Psoas muscle (tissue), 8 donors: Measurements from ENCODE around the gene SORCS3. TPM values are rescaled to one million over a fixed set of nuclear protein-coding genes. Genes with fewer than 3 reads are reported as not detected.

Experiments
- ATAC-seq, 4 donors: fragments of 200-7000 bp; cut with Tn5 transposase; one replicate each; pipeline ENCODE4 v1.9.1; 2020; ENCODE audit warnings: moderate library complexity in 3 of 4, mild to moderate bottlenecking in 2 of 4
- DNase-seq, 2 donors: peaks; one replicate each; pipeline ENCODE4 v3.0.0-alpha.2; 2020
- H3K27ac ChIP-seq: fragments of 200-600 bp; one replicate; pipeline ENCODE4 v1.8.0; 2022
- H3K27me3 ChIP-seq, 3 donors: fragments of 200-600 bp in 1 of 3; one replicate each; pipeline versions ENCODE4 v1.6.1 to v1.8.0; 2013 to 2022; ENCODE audit warnings: low read length in 2 of 3, mild to moderate bottlenecking in 2 of 3, moderate library complexity in 1 of 3; ENCODE audit not compliant: insufficient read depth in 3 of 3
- H3K36me3 ChIP-seq, 2 donors: fragments of 200-600 bp in 1 of 2; one replicate each; pipeline versions ENCODE4 v1.6.1 to v1.8.0; 2013 to 2022; ENCODE audit warnings: low read depth in 1 of 2, mild to moderate bottlenecking in 1 of 2, moderate library complexity in 1 of 2; ENCODE audit not compliant: insufficient read depth in 1 of 2
- H3K4me1 ChIP-seq: fragments of 200-600 bp; one replicate; pipeline ENCODE4 v1.8.0; 2022
- H3K4me3 ChIP-seq: fragments of 200-600 bp; one replicate; pipeline ENCODE4 v1.8.0; 2022; ENCODE audit warnings: mild to moderate bottlenecking
- H3K9me3 ChIP-seq: fragments of 200-600 bp; one replicate; pipeline ENCODE4 v1.8.0; 2022
- CTCF ChIP-seq: fragments of 200-600 bp; IDR thresholded peaks from one replicate; pipeline ENCODE4 v1.8.0; 2022; ENCODE audit warnings: antibody characterized with exemption
- WGBS, 3 donors: extraction: QIAGEN DNeasy Blood & Tissue Kit; methylation state at CpG; one replicate each; pipeline versions ENCODE4 v1.1.6 to v1.1.7; 2013; 5-methylcytosine and 5-hydroxymethylcytosine counted together
- intact Hi-C, 2 donors: fragments of 100-400 bp; cut with DNase I; formaldehyde crosslinking; loops; one replicate each; pipeline versions ENCODE4 v1.11.0 to v1.14.2; 2022
- polyA plus RNA-seq, 3 donors: library from polyadenylated mRNA; stranded (reverse); fragments of 200-250 nt; gene quantifications; one replicate each; pipeline ENCODE4 v1.2.3, GENCODE V29; 2013
- total RNA-seq, 4 donors: library from RNA; stranded (reverse); fragmentation: NEBNext Ultra II Directional in 2 of 4; extraction: Animal tissue kit (Norgen Biotek cat#: 25700) in 2 of 4; gene quantifications; one replicate each; pipeline versions ENCODE4 v1.2.1 to v1.2.4, GENCODE V29; 2021 to 2023
- donor health status: healthy with polysubstance abuse.
- donor health status: DM: no; HTN: no; CAD: no; lungs with moderate emphysema.
- donor health status: Bipolar disorder and iron deficiency.
- donor health status: healthy.
- donor health status: DM: yes; HTN: yes; CAD: no.
- donor health status: DM: no; HTN: no; CAD: no.
- donor health status: DM: no; HTN: no; CAD: no.
- donor health status: DM: yes; HTN: yes; CAD: no.

The SORCS3 gene
- total and polyA plus RNA-seq, 7 donors: 0.01 TPM; not detected in 6

GRCh38 chr10:104767282-104767681, 126.2 kb downstream of the SORCS3 start:
- H3K27ac ChIP-seq: no peak overlapping the region
- TF ChIP-seq CTCF: no peak
- intact Hi-C loops: no loop called here
- H3K9me3 ChIP-seq: no peaks in the 10 kb centered on the region
- peaks cover 0 to 2% (median 0%) of the 10 kb centered on the region in 3 donors for H3K27me3 ChIP-seq
- DNase-seq (no peak), ATAC-seq (no peak)
- H3K4me1 ChIP-seq: no peaks in the 10 kb centered on the region
- H3K4me3 ChIP-seq: no peak overlapping the region
- 32 to 39% (median 36%) methylated on average over 2 of the region's 2 CpGs for WGBS, 3 donors
- H3K36me3 ChIP-seq: no peaks in the 10 kb centered on the region

GRCh38 chr10:104767745-104768144, 126.7 kb downstream of the SORCS3 start:
- DNase-seq (no peak), ATAC-seq (no peak)
- TF ChIP-seq CTCF: no peak
- no peaks in the 10 kb centered on the region for H3K9me3 ChIP-seq
- 52 to 58% (median 57%) methylated on average over 1 of the region's 1 CpG for WGBS, 3 donors
- intact Hi-C loops: no loop called here
- peaks cover 0 to 2% (median 0%) of the 10 kb centered on the region in 3 donors for H3K27me3 ChIP-seq
- no peak overlapping the region for H3K27ac ChIP-seq
- no peaks in the 10 kb centered on the region for H3K4me1 ChIP-seq
- no peak overlapping the region for H3K4me3 ChIP-seq
- H3K36me3 ChIP-seq: no peaks in the 10 kb centered on the region

GRCh38 chr10:104773105-104773504, 132.0 kb downstream of the SORCS3 start:
- Histone ChIP-seq H3K27ac (no peak overlapping the region), H3K9me3 (no peaks in the 10 kb centered on the region), H3K4me3 (no peak overlapping the region), H3K4me1 (no peaks in the 10 kb centered on the region), H3K36me3 (no peaks in the 10 kb centered on the region), H3K27me3 (peaks cover 0 to 2% (median 0%) of the 10 kb centered on the region in 3 donors)
- DNase-seq (no peak), ATAC-seq (no peak)
- intact Hi-C loops: no loop called here
- WGBS, 3 donors: 42 to 54% (median 43%) methylated on average over 3 of the region's 3 CpGs
- TF ChIP-seq CTCF: no peak

GRCh38 chr10:104774234-104774633, 133.1 kb downstream of the SORCS3 start:
- DNase-seq: no peak
- no peak overlapping the region for H3K27ac ChIP-seq
- 46 to 51% (median 48%) methylated on average over 6 of the region's 6 CpGs for WGBS, 3 donors
- TF ChIP-seq CTCF: no peak
- intact Hi-C loops: no loop called here
- no peak for ATAC-seq
- H3K9me3 ChIP-seq: no peaks in the 10 kb centered on the region
- H3K4me1 ChIP-seq: no peaks in the 10 kb centered on the region
- H3K4me3 ChIP-seq: no peak overlapping the region
- peaks cover 0 to 2% (median 0%) of the 10 kb centered on the region in 3 donors for H3K27me3 ChIP-seq
- H3K36me3 ChIP-seq: no peaks in the 10 kb centered on the region

- no peak for ATAC-seq
- Histone ChIP-seq H3K27me3 (no peaks in the 10 kb centered on the region), H3K4me3 (no peak overlapping the region), H3K27ac (no peak overlapping the region), H3K36me3 (no peaks in the 10 kb centered on the region), H3K4me1 (no peaks in the 10 kb centered on the region), H3K9me3 (no peaks in the 10 kb centered on the region)
- intact Hi-C loops: no loop called here
- no peak for DNase-seq
- 69 to 76% (median 74%) methylated on average over 4 of the region's 4 CpGs for WGBS, 3 donors
- no peak for TF ChIP-seq CTCF
These were observed 136.2 kb downstream of the SORCS3 start for GRCh38 chr10:104777086-104777799.
